Esophagus squamous epithelium (tissue), 4 donors: ENCODE measurements around the gene LAGE3.

ENCODE experiments used
- POLR2A ChIP-seq, 4 donors: fragments of 450-650 bp; IDR thresholded peaks; one replicate each; pipeline ENCODE4 v1.6.1; 2017; ENCODE audit warnings: antibody characterized with exemption in 4 of 4, mild to moderate bottlenecking in 4 of 4, moderate library complexity in 3 of 4
- TF ChIP-seq, protein P1 (sequence below), 6 experiments: fragments of 450-650 bp in 4 of 6; fragments of 200-600 bp in 2 of 6; sonication (generic) in 2 of 6; IDR thresholded peaks; one replicate each; pipeline ENCODE4 v1.5.1; 2016 to 2019; ENCODE audit warnings: antibody characterized with exemption in 6 of 6, mild to moderate bottlenecking in 4 of 6, moderate library complexity in 4 of 6

DNA sequence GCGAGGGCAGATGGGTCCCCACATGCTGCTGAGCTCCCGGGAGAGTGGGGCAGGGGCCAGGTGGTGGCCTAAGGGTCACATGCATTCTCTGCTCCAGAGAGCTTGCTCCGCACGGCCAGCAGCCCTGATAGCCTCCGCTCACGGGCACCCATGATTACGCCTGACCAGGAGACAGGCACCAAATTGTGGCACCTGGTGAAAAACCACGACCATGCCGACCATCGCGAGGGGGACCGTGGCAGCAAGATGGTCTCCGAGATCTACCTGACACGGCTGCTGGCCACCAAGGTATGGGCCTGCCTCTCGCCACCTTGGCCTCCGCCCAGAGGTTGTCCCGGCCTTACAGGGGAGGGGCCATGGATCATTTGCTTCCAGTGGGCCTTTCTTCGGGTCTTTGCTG lies 9.2 kb downstream of the LAGE3 start:
- TF ChIP-seq, protein P1, sequence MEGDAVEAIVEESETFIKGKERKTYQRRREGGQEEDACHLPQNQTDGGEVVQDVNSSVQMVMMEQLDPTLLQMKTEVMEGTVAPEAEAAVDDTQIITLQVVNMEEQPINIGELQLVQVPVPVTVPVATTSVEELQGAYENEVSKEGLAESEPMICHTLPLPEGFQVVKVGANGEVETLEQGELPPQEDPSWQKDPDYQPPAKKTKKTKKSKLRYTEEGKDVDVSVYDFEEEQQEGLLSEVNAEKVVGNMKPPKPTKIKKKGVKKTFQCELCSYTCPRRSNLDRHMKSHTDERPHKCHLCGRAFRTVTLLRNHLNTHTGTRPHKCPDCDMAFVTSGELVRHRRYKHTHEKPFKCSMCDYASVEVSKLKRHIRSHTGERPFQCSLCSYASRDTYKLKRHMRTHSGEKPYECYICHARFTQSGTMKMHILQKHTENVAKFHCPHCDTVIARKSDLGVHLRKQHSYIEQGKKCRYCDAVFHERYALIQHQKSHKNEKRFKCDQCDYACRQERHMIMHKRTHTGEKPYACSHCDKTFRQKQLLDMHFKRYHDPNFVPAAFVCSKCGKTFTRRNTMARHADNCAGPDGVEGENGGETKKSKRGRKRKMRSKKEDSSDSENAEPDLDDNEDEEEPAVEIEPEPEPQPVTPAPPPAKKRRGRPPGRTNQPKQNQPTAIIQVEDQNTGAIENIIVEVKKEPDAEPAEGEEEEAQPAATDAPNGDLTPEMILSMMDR (IDR thresholded peaks at IDR 0.05) = no peak
- TF ChIP-seq POLR2A (IDR thresholded peaks at IDR 0.05) = no peak
